B cell (primary cell): ENCODE data around the gene CCDC178. TPM values are rescaled to one million over a fixed set of nuclear protein-coding genes. Genes with fewer than 3 reads are reported as not detected.

Experiments
- ATAC-seq: fragments of 200-7000 bp; cut with Tn5 transposase; one replicate; pipeline ENCODE4 v1.10.0; 2021; ENCODE audit warnings: low read depth, mild to moderate bottlenecking, moderate number of reproducible peaks, moderate library complexity
- CTCF ChIA-PET: fragments of 350-600 bp; sonication (Branson Sonifier 250); formaldehyde crosslinking; loops from one replicate; lab custom pipeline; 2021; ENCODE audit warnings: antibody characterized with exemption, inconsistent platforms; lab: Charles Lee
- POLR2A ChIA-PET: fragments of 350-600 bp; sonication (Branson Sonifier 250); formaldehyde crosslinking; loops from one replicate; lab custom pipeline; 2021; ENCODE audit warnings: antibody characterized with exemption; lab: Charles Lee
- DNase-seq: peaks from one replicate; pipeline ENCODE4 v3.0.0; 2013
- H2AFZ ChIP-seq: 2 replicates; pipeline ENCODE4 v1.6.1; 2012; ENCODE audit warnings: mild to moderate bottlenecking, low read depth, low read length; ENCODE audit not compliant: insufficient read depth, poor library complexity, severe bottlenecking
- H3K27ac ChIP-seq, 2 donors: 1 replicate in 1 of 2; 2 replicates in 1 of 2; pipeline ENCODE4 v1.5.1; 2012 to 2013; ENCODE audit warnings: low read length in 2 of 2, mild to moderate bottlenecking in 2 of 2, moderate library complexity in 1 of 2
- H3K27me3 ChIP-seq, 4 experiments: fragments of 200-600 bp in 1 of 4; sonication (generic) in 1 of 4; replicated peaks in 1 of 4; 1 replicate in 2 of 4; 2 replicates in 2 of 4; pipeline versions ENCODE4 v1.6.1 to v1.7.0; 2013 to 2016; ENCODE audit warnings: low read length in 3 of 4, mild to moderate bottlenecking in 2 of 4, mixed read lengths in 1 of 4, moderate library complexity in 1 of 4; ENCODE audit not compliant: insufficient read depth in 4 of 4, control insufficient read depth in 3 of 4; ENCODE audit errors: control extremely low read depth in 1 of 4
- H3K36me3 ChIP-seq, 2 experiments: replicated peaks in 1 of 2; 1 replicate in 1 of 2; 2 replicates in 1 of 2; pipeline versions ENCODE4 v1.6.1 to v1.7.1; 2013; ENCODE audit warnings: low read length in 1 of 2; ENCODE audit not compliant: insufficient read depth in 2 of 2, control insufficient read depth in 1 of 2; ENCODE audit errors: control extremely low read depth in 1 of 2, extremely low read depth in 1 of 2
- H3K4me1 ChIP-seq, 2 donors: fragments of 200-600 bp in 1 of 2; sonication (generic) in 1 of 2; 1 replicate in 1 of 2; 2 replicates in 1 of 2; pipeline versions ENCODE4 v1.5.1 to v1.6.1; 2013 to 2017; ENCODE audit warnings: low read length in 2 of 2; ENCODE audit not compliant: control insufficient read depth in 2 of 2, insufficient read depth in 2 of 2
- H3K4me2 ChIP-seq: replicated peaks from 2 replicates; pipeline ENCODE3; 2012; ENCODE audit warnings: mild to moderate bottlenecking, low read depth, low read length; ENCODE audit not compliant: poor library complexity, severe bottlenecking
- H3K4me3 ChIP-seq, 5 experiments: fragments of 200-600 bp in 1 of 5; sonication (generic) in 1 of 5; 1 replicate in 3 of 5; 2 replicates in 2 of 5; pipeline versions ENCODE4 v1.5.1 to v1.7.0; 2011 to 2016; ENCODE audit warnings: low read length in 4 of 5, mild to moderate bottlenecking in 4 of 5, low read depth in 2 of 5, control low read depth in 1 of 5, moderate library complexity in 1 of 5; ENCODE audit not compliant: insufficient read depth in 1 of 5; ENCODE audit errors: control extremely low read depth in 1 of 5, extremely low read depth in 1 of 5
- H3K79me2 ChIP-seq: fragments of 200-600 bp; sonication (generic); one replicate; pipeline ENCODE4 v1.6.0; 2016; ENCODE audit warnings: low read length; ENCODE audit not compliant: control insufficient read depth, insufficient read depth
- H3K9ac ChIP-seq: fragments of 200-600 bp; sonication (generic); 2 replicates; pipeline ENCODE4 v1.6.1; 2017; ENCODE audit warnings: mild to moderate bottlenecking, low read length, moderate library complexity
- H3K9me3 ChIP-seq, 3 donors: one replicate each; pipeline versions ENCODE4 v1.6.1 to v1.7.1; 2013; ENCODE audit warnings: low read length in 2 of 3; ENCODE audit not compliant: control insufficient read depth in 2 of 3, insufficient read depth in 1 of 3; ENCODE audit errors: control extremely low read depth in 1 of 3
- H4K20me1 ChIP-seq: 2 replicates; pipeline ENCODE4 v1.6.0; 2012; ENCODE audit warnings: mild to moderate bottlenecking, low read length; ENCODE audit not compliant: insufficient read depth, control insufficient read depth, poor library complexity, severe bottlenecking
- H3K27ac Mint-ChIP-seq: one replicate; pipeline ENCODE4 v1.8.0; 2021; ENCODE audit warnings: mixed read lengths
- H3K27me3 Mint-ChIP-seq: one replicate; pipeline ENCODE4 v1.8.0; 2021; ENCODE audit warnings: mixed read lengths
- H3K4me1 Mint-ChIP-seq: one replicate; pipeline ENCODE4 v1.8.0; 2021; ENCODE audit warnings: mixed read lengths
- H3K4me3 Mint-ChIP-seq: one replicate; pipeline ENCODE4 v1.8.0; 2021; ENCODE audit warnings: mixed read lengths
- H3K9me3 Mint-ChIP-seq: one replicate; pipeline ENCODE4 v1.8.0; 2022; ENCODE audit warnings: mixed read lengths; ENCODE audit not compliant: insufficient read depth
- CTCF ChIP-seq: fragments of 200-600 bp; IDR thresholded peaks from one replicate; pipeline ENCODE4 v1.8.0; 2022; ENCODE audit warnings: antibody characterized with exemption, mild to moderate bottlenecking
- EZH2 ChIP-seq: IDR thresholded peaks from 2 replicates; pipeline ENCODE4 v1.6.1; 2012; ENCODE audit warnings: borderline replicate concordance, low read depth, mild to moderate bottlenecking, moderate library complexity, low read length; ENCODE audit not compliant: insufficient read depth, poor library complexity, severe bottlenecking
- WGBS: methylation state at CpG from one replicate; pipeline ENCODE4 v1.1.5; 2013; ENCODE audit warnings: missing lambda C conversion rate; ENCODE audit not compliant: insufficient coverage; 5-methylcytosine and 5-hydroxymethylcytosine counted together
- intact Hi-C: fragments of 100-400 bp; cut with micrococcal nuclease; formaldehyde crosslinking; loops from one replicate; pipeline ENCODE4 v1.10.0; 2022
- polyA plus RNA-seq: library from polyadenylated mRNA; depleted of rRNA; stranded (reverse); fragments of >200 nt; gene quantifications from 2 replicates; pipeline ENCODE4 v1.2.3, GENCODE V29; 2012
- total RNA-seq, 2 donors: library from RNA; stranded (reverse); fragments of 120-200 nt in 1 of 2; gene quantifications; 1 replicate in 1 of 2; 2 replicates in 1 of 2; pipeline versions ENCODE4 v1.2.3 to v1.2.4, GENCODE V29; 2013 to 2022

CCDC178 gene
- total and polyA plus RNA-seq, 2 donors (not counting 1 experiment from before 2014, with no cell fraction given) = not detected

- Histone ChIP-seq H2AFZ (no peak overlapping the region), H3K36me3 (no peaks in the 10 kb centered on the region), H3K27ac (no peak overlapping the region), H3K4me3 (no peak overlapping the region), H3K79me2 (no peaks in the 10 kb centered on the region), H3K27me3 (no peaks in the 10 kb centered on the region), H3K9me3 (no peaks in the 10 kb centered on the region), H3K4me2 (no peak overlapping the region), H4K20me1 (no peaks in the 10 kb centered on the region), H3K4me1 (no peaks in the 10 kb centered on the region), H3K9ac (no peak overlapping the region)
- DNase-seq (no peak), ATAC-seq (no peak)
- peaks cover 14% of the 10 kb centered on the region for H3K27me3 Mint-ChIP-seq
- CTCF ChIA-PET = no interaction called here
- H3K9me3 Mint-ChIP-seq = no peaks in the 10 kb centered on the region
- intact Hi-C loops = no loop called here
- TF ChIP-seq CTCF (no peak), EZH2 (no peak)
- H3K4me3 Mint-ChIP-seq = no peak overlapping the region
- no peaks in the 10 kb centered on the region for H3K4me1 Mint-ChIP-seq
- H3K27ac Mint-ChIP-seq = no peak overlapping the region
- POLR2A ChIA-PET = no interaction called here
- no CpG with 5 or more reads among the region's 2 CpGs for WGBS
Measured at GRCh38 chr18:33052886-33053285, 387.6 kb downstream of the CCDC178 start.

- no peaks in the 10 kb centered on the region for H3K4me1 Mint-ChIP-seq
- ATAC-seq (no peak), DNase-seq (no peak)
- Histone ChIP-seq H4K20me1 (no peaks in the 10 kb centered on the region), H3K9me3 (no peaks in the 10 kb centered on the region), H3K36me3 (no peaks in the 10 kb centered on the region), H3K9ac (no peak overlapping the region), H3K4me1 (no peaks in the 10 kb centered on the region), H3K4me2 (no peak overlapping the region), H2AFZ (no peak overlapping the region), H3K27me3 (no peaks in the 10 kb centered on the region), H3K27ac (no peak overlapping the region), H3K79me2 (no peaks in the 10 kb centered on the region), H3K4me3 (no peak overlapping the region)
- 92% methylated on average over 3 of the region's 5 CpGs for WGBS
- H3K4me3 Mint-ChIP-seq = no peak overlapping the region
- no peak overlapping the region for H3K27ac Mint-ChIP-seq
- ChIA-PET POLR2A (no interaction called here), CTCF (no interaction called here)
- TF ChIP-seq CTCF (no peak), EZH2 (no peak)
- no peaks in the 10 kb centered on the region for H3K9me3 Mint-ChIP-seq
- intact Hi-C loops = no loop called here
- H3K27me3 Mint-ChIP-seq = peaks cover 14% of the 10 kb centered on the region
Measured at GRCh38 chr18:33051407-33051806, 389.1 kb downstream of the CCDC178 start.
